ENCODE results near the gene HTRA3.

GRCh38 chr4:8262637-8263322, 6.8 kb upstream of the HTRA3 start:
- TF ChIP-seq, protein P1, sequence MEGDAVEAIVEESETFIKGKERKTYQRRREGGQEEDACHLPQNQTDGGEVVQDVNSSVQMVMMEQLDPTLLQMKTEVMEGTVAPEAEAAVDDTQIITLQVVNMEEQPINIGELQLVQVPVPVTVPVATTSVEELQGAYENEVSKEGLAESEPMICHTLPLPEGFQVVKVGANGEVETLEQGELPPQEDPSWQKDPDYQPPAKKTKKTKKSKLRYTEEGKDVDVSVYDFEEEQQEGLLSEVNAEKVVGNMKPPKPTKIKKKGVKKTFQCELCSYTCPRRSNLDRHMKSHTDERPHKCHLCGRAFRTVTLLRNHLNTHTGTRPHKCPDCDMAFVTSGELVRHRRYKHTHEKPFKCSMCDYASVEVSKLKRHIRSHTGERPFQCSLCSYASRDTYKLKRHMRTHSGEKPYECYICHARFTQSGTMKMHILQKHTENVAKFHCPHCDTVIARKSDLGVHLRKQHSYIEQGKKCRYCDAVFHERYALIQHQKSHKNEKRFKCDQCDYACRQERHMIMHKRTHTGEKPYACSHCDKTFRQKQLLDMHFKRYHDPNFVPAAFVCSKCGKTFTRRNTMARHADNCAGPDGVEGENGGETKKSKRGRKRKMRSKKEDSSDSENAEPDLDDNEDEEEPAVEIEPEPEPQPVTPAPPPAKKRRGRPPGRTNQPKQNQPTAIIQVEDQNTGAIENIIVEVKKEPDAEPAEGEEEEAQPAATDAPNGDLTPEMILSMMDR (IDR thresholded peaks at IDR 0.05; ENCODE audit: insufficient read depth, low read depth, low read length) = no peak
- no peak for TF ChIP-seq EZH2 (IDR thresholded peaks at IDR 0.05; ENCODE audit: insufficient read depth, low read length)

Measured in astrocyte (in vitro differentiated cells and primary cell).